CD8-positive, alpha-beta memory T cell (primary cell): Measurements from ENCODE around the gene MARCHF2. TPM values are rescaled to one million over a fixed set of nuclear protein-coding genes. Genes with fewer than 3 reads are reported as not detected.
A peak's percentile ranks its signal among the peaks of the same experiment; 100 is the strongest.

ENCODE experiments used
- CTCF ChIA-PET: fragments of 350-600 bp; sonication (Branson Sonifier 250); formaldehyde crosslinking; loops from one replicate; lab custom pipeline; 2021; ENCODE audit warnings: antibody characterized with exemption; lab: Charles Lee
- POLR2A ChIA-PET: fragments of 350-600 bp; sonication (Branson Sonifier 250); formaldehyde crosslinking; loops from one replicate; lab custom pipeline; 2021; ENCODE audit warnings: antibody characterized with exemption; lab: Charles Lee
- DNase-seq, 5 donors: peaks; one replicate each; pipeline versions ENCODE4 v3.0.0 to v3.0.0-alpha.2; 2020 to 2022; ENCODE audit warnings: mixed read lengths in 1 of 5
- H3K27ac ChIP-seq: one replicate; pipeline ENCODE4 v1.7.0; 2013; ENCODE audit warnings: low read depth, mild to moderate bottlenecking, low read length, moderate library complexity
- H3K27me3 ChIP-seq: 2 replicates; pipeline ENCODE4 v1.7.0; 2013; ENCODE audit warnings: low read length, mild to moderate bottlenecking; ENCODE audit not compliant: insufficient read depth, poor library complexity, severe bottlenecking
- H3K36me3 ChIP-seq: 2 replicates; pipeline ENCODE4 v1.7.0; 2013; ENCODE audit warnings: mild to moderate bottlenecking, low read length, moderate library complexity; ENCODE audit not compliant: insufficient read depth
- H3K4me1 ChIP-seq: 2 replicates; pipeline ENCODE4 v1.7.0; 2013; ENCODE audit warnings: mild to moderate bottlenecking, low read length, moderate library complexity; ENCODE audit not compliant: insufficient read depth
- H3K4me3 ChIP-seq: 2 replicates; pipeline ENCODE4 v1.7.0; 2013; ENCODE audit warnings: mild to moderate bottlenecking, low read length
- H3K9me3 ChIP-seq: 2 replicates; pipeline ENCODE4 v1.7.0; 2013; ENCODE audit warnings: mild to moderate bottlenecking, low read length
- H3K27ac Mint-ChIP-seq, 8 donors: one replicate each; pipeline ENCODE4 v1.8.0; 2020 to 2021; ENCODE audit warnings: mixed read lengths in 8 of 8, mild to moderate bottlenecking in 6 of 8, inconsistent platforms in 3 of 8, moderate library complexity in 3 of 8
- H3K27me3 Mint-ChIP-seq, 2 donors: one replicate each; pipeline ENCODE4 v1.8.0; 2020 to 2021; ENCODE audit warnings: mixed read lengths in 2 of 2, mild to moderate bottlenecking in 1 of 2, moderate library complexity in 1 of 2
- H3K36me3 Mint-ChIP-seq, 3 donors: one replicate each; pipeline ENCODE4 v1.8.0; 2020 to 2021; ENCODE audit warnings: mixed read lengths in 3 of 3, inconsistent platforms in 1 of 3, mild to moderate bottlenecking in 1 of 3
- H3K4me1 Mint-ChIP-seq, 3 donors: one replicate each; pipeline ENCODE4 v1.8.0; 2020 to 2021; ENCODE audit warnings: mixed read lengths in 3 of 3, inconsistent platforms in 1 of 3, mild to moderate bottlenecking in 1 of 3
- H3K4me3 Mint-ChIP-seq, 7 donors: one replicate each; pipeline ENCODE4 v1.8.0; 2020 to 2021; ENCODE audit warnings: mixed read lengths in 7 of 7, mild to moderate bottlenecking in 6 of 7, moderate library complexity in 4 of 7, inconsistent platforms in 2 of 7
- H3K9me3 Mint-ChIP-seq, 5 donors: one replicate each; pipeline ENCODE4 v1.8.0; 2020 to 2022; ENCODE audit warnings: mixed read lengths in 5 of 5, mild to moderate bottlenecking in 3 of 5, moderate library complexity in 2 of 5, inconsistent platforms in 1 of 5
- polyA plus RNA-seq: library from polyadenylated mRNA; unstranded; fragments of 300-500 nt; fragmentation: Illumina TruSeq; gene quantifications from one replicate; pipeline ENCODE4 v1.2.3, GENCODE V29; 2021
- total RNA-seq, 2 experiments: library from RNA; stranded (reverse); gene quantifications; one replicate each; pipeline ENCODE4 v1.2.3, GENCODE V29; 2021

MARCHF2 gene
- total and polyA plus RNA-seq, 3 experiments from 2014 or later = 13.1 to 51.0 (median 14.1) TPM

DNA sequence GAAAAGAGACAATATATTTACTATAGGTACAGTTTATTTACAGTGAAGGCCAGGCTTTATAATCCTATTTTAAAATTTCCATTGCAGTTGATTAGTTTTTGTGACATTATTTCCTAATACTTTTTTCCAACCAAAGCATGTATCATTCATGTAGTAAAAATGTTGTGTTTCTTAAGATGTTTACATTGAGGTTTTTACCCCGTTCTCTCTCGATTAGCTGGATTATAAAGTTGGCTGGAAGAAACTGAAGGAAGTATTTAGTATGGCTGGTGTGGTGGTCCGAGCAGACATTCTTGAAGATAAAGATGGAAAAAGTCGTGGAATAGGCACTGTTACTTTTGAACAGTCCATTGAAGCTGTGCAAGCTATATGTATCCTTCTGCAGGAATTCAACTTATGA lies 52.9 kb downstream of the MARCHF2 start:
- Mint-ChIP-seq H3K27ac (peak overlapping the region in 1 of 8 donors; percentile 58), H3K9me3 (no peaks in the 10 kb centered on the region), H3K4me3 (no peak overlapping the region), H3K36me3 (peaks cover 24 to 96% (median 37%) of the 10 kb centered on the region in 3 donors), H3K27me3 (no peaks in the 10 kb centered on the region), H3K4me1 (peaks cover 25 to 39% (median 33%) of the 10 kb centered on the region in 3 donors)
- peaks cover 11% of the 10 kb centered on the region for H3K4me1 ChIP-seq
- H3K4me3 ChIP-seq = no peak overlapping the region
- POLR2A ChIA-PET = no interaction called here
- H3K27ac ChIP-seq = no peak overlapping the region
- no peaks in the 10 kb centered on the region for H3K27me3 ChIP-seq
- peaks cover 77% of the 10 kb centered on the region for H3K36me3 ChIP-seq
- no peak for DNase-seq
- CTCF ChIA-PET = no interaction called here
- no peaks in the 10 kb centered on the region for H3K9me3 ChIP-seq

DNA sequence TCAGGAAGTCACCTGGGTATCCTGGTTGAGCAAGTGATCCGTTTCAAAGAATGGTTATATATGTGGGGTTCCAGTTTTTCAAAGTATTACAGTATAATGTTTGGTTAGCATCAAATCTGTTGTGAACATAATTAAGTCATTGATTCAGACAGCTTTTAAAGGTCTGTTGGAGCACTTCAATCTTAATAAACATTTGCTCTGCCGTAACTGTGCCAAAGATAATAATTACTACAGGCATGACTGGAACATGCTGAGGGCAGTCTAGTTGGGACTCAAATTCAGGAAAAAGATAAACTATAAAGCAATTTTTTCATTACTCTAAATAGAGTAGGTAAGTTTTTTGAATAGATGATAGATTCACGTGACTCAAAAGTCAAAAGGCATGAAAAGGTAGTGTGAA lies 55.0 kb downstream of the MARCHF2 start:
- ChIA-PET CTCF (no interaction called here), POLR2A (no interaction called here)
- Histone ChIP-seq H3K36me3 (peaks cover 82% of the 10 kb centered on the region), H3K9me3 (no peaks in the 10 kb centered on the region), H3K4me1 (no peaks in the 10 kb centered on the region), H3K27ac (no peak overlapping the region), H3K4me3 (no peak overlapping the region), H3K27me3 (no peaks in the 10 kb centered on the region)
- no peaks in the 10 kb centered on the region for H3K27me3 Mint-ChIP-seq
- H3K4me3 Mint-ChIP-seq = no peak overlapping the region
- no peaks in the 10 kb centered on the region for H3K9me3 Mint-ChIP-seq
- H3K36me3 Mint-ChIP-seq = peaks cover 24 to 94% (median 43%) of the 10 kb centered on the region in 3 donors
- DNase-seq = no peak
- H3K27ac Mint-ChIP-seq = peak overlapping the region in 1 of 8 donors; percentile 29
- peaks cover 10 to 18% (median 18%) of the 10 kb centered on the region in 3 donors for H3K4me1 Mint-ChIP-seq

DNA sequence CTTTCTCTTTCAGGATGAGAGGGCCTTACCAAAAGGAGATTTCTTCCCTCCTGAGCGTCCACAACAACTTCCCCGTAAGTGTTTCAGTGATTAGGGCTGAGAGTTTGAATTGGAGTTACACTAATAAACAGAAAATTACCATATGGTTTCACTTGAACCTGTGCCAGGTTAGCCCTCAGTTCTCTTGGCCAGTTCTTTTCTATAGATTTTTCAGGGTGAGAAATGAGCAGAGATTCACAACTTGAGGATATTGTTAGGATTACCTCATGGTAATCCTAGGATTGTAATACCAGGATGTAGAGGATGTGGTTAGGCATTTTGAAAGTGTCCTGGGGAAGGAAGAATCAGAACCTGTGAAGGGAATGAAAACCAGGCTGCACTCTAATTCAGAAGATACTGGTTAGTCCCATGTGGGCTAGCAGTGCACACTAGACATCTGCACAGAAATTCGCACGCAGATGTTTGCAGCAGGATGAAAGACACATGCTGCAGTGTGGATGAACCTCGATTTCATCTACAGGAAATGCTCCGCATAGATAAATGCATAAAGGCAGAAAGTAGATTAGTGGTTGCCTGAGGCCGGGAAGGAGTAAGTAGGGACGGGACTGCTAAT lies 55.8 kb downstream of the MARCHF2 start:
- Mint-ChIP-seq H3K27me3 (no peaks in the 10 kb centered on the region), H3K9me3 (no peaks in the 10 kb centered on the region), H3K36me3 (peaks cover 24 to 94% (median 46%) of the 10 kb centered on the region in 3 donors), H3K4me3 (no peak overlapping the region), H3K27ac (peak overlapping the region in 5 of 8 donors; percentile 12 to 69 (median 61)), H3K4me1 (peaks cover 10 to 19% (median 19%) of the 10 kb centered on the region in 3 donors)
- no peak for DNase-seq
- CTCF ChIA-PET = no interaction called here
- H3K4me3 ChIP-seq = no peak overlapping the region
- H3K27me3 ChIP-seq = no peaks in the 10 kb centered on the region
- H3K4me1 ChIP-seq = no peaks in the 10 kb centered on the region
- H3K36me3 ChIP-seq = peaks cover 78% of the 10 kb centered on the region
- H3K9me3 ChIP-seq = no peaks in the 10 kb centered on the region
- H3K27ac ChIP-seq = no peak overlapping the region
- POLR2A ChIA-PET = no interaction called here

DNA sequence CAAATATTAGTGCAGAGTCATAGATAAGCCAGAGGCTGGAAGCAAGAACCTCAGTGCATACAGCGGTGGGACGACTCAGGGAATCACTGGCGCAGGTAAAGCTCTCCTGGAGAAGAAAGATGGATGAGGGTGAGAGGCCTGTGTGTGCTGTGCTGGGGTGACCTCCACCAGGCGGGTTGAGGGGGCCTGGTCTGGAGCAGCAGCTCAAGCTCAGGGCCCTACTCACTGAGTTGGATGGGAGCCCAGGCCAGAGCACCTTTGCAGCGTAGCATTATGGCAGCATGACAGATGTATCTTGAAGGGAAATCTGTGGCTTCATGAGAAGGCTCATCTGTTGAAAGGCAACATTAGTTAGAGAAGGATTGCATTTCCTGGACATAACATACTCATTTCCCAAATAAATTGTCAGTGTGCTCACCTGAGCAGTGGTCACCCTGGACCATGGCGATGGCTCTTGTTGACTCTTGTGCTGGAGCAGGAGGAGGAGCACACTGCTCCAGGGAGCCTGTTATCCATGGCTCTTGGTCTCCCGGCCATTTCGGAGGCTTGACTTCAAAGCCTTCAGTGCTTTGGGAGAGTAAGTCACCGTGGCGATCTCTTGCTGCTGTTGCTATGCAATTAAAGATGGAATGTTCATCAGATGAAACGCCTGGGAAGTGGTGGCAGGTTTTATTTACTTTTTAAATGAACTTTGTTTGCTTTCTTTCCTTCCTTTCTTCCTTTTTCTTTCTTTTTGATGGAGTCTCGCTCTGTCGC lies 56.7 kb downstream of the MARCHF2 start:
- H3K9me3 ChIP-seq = no peaks in the 10 kb centered on the region
- H3K36me3 Mint-ChIP-seq = peaks cover 20 to 94% (median 48%) of the 10 kb centered on the region in 3 donors
- peaks cover 75% of the 10 kb centered on the region for H3K36me3 ChIP-seq
- peaks cover 10 to 21% (median 19%) of the 10 kb centered on the region in 3 donors for H3K4me1 Mint-ChIP-seq
- ChIA-PET POLR2A (no interaction called here), CTCF (interaction anchor here (0.7 kb wide), 1 partner anchor 51 kb away, joined by 3 read pairs; no protein-coding TSS in a partner anchor)
- H3K27ac Mint-ChIP-seq = peak overlapping the region in 4 of 8 donors; percentile 26 to 89 (median 65)
- H3K4me3 Mint-ChIP-seq = no peak overlapping the region
- no peak for DNase-seq
- no peaks in the 10 kb centered on the region for H3K4me1 ChIP-seq
- H3K27ac ChIP-seq = no peak overlapping the region
- H3K4me3 ChIP-seq = no peak overlapping the region
- no peaks in the 10 kb centered on the region for H3K27me3 Mint-ChIP-seq
- H3K27me3 ChIP-seq = no peaks in the 10 kb centered on the region
- H3K9me3 Mint-ChIP-seq = no peaks in the 10 kb centered on the region

DNA sequence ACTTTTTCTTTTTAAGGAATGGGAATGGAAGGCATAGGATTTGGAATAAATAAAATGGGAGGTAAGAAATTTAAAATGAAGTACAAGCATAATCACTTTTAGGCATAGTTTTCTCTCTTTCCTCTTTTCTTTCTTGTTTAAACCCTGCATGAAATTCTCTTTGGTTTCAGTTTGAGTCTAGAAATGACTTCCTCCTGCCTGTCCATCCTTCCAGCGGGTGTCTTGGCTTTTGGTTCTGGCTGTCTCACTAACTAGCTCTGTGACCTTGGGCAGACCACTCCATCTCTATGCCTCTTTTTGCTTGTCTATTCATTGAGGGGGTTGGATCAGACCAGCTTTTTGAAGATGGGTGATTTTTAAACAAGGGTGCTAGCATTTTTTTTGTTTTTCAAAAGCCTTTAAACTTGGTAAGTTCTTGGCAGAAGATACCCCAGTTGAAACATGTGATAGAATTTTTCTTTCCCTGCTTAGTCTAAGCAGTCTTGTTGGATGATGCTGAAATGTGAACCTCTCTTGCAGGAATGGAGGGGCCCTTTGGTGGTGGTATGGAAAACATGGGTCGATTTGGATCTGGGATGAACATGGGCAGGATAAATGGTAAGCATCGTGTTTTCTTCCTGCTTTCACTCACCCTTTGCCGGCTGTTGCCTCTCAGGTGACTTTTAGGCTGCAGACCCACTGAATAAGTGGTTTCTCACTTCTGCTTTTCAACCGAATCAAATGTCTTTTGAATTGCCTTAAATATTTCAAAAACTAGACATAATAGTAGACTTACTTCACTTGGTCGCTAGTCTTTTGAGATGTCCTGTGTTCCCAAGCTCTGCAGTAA lies 60.8 kb downstream of the MARCHF2 start:
- no peak overlapping the region for H3K4me3 Mint-ChIP-seq
- peaks cover 0 to 93% (median 30%) of the 10 kb centered on the region in 3 donors for H3K36me3 Mint-ChIP-seq
- H3K27me3 Mint-ChIP-seq = no peaks in the 10 kb centered on the region
- no peaks in the 10 kb centered on the region for H3K9me3 ChIP-seq
- peaks cover 39 to 54% (median 39%) of the 10 kb centered on the region in 3 donors for H3K4me1 Mint-ChIP-seq
- H3K9me3 Mint-ChIP-seq = no peaks in the 10 kb centered on the region
- H3K4me3 ChIP-seq = no peak overlapping the region
- peaks cover 58% of the 10 kb centered on the region for H3K36me3 ChIP-seq
- H3K27me3 ChIP-seq = no peaks in the 10 kb centered on the region
- peaks cover 24% of the 10 kb centered on the region for H3K4me1 ChIP-seq
- POLR2A ChIA-PET = interaction anchor here (0.7 kb wide), 1 partner anchor 39 kb away, joined by 4 read pairs; no protein-coding TSS in a partner anchor
- CTCF ChIA-PET = no interaction called here
- no peak for DNase-seq
- H3K27ac Mint-ChIP-seq = peak overlapping the region in 7 of 8 donors; percentile 15 to 89 (median 50)
- H3K27ac ChIP-seq = no peak overlapping the region

DNA sequence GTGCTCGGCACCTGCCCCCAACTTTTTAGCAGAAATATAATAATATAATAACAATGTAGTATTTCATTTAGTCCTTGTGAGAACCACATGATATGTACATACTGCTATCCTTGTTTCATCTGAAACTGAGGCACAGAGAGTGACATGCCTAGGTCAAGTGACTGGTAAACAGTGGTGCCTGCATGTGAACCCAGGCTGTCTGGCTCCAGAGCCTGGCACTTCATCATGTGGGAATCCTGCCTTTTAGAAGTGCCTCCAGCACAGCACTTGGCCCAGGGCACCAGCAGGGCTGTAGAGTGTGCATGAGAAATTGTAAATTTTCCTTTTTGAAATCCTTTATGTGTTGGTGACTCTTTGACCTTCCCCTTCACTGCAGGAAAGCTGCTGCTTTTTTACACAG lies 61.9 kb downstream of the MARCHF2 start:
- no peaks in the 10 kb centered on the region for H3K9me3 ChIP-seq
- ChIA-PET CTCF (interaction anchor here (0.6 to 1.4 kb wide), 2 partner anchors 12 to 13 kb away, joined by 3 to 6 read pairs; no protein-coding TSS in a partner anchor), POLR2A (interaction anchor here (0.7 to 1.1 kb wide), 2 partner anchors 31 to 96 kb away, joined by 3 to 10 read pairs; no protein-coding TSS in a partner anchor)
- Mint-ChIP-seq H3K4me3 (peak overlapping the region in 1 of 7 donors; percentile 36), H3K4me1 (peaks cover 36 to 60% (median 45%) of the 10 kb centered on the region in 3 donors), H3K36me3 (peaks cover 0 to 87% (median 21%) of the 10 kb centered on the region in 3 donors), H3K9me3 (no peaks in the 10 kb centered on the region), H3K27ac (no peak overlapping the region), H3K27me3 (no peaks in the 10 kb centered on the region)
- H3K27ac ChIP-seq = no peak overlapping the region
- DNase-seq = no peak
- H3K36me3 ChIP-seq = peaks cover 50% of the 10 kb centered on the region
- peaks cover 27% of the 10 kb centered on the region for H3K4me1 ChIP-seq
- no peaks in the 10 kb centered on the region for H3K27me3 ChIP-seq
- no peak overlapping the region for H3K4me3 ChIP-seq

DNA sequence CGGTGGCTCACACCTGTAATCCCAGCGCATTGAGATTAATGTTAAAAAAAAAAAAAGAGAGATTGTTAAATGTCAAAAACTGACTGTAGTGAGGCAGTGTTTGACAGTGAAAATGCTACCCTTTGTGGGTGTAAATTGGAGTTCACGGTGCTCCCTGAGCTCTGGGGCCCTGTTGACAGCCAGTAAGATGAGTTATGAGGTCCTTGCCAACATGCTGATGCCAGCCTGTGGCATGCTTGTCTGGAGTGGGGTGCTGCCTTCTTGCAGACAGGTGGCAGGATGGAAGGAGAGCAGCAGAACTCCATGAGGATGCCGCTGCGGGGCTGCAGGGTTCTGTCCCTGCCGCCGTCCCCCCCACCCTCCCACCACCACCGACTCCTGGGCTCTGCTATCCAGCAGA lies 63.4 kb downstream of the MARCHF2 start:
- peaks cover 37% of the 10 kb centered on the region for H3K36me3 ChIP-seq
- no peaks in the 10 kb centered on the region for H3K27me3 ChIP-seq
- ChIA-PET POLR2A (interaction anchor here (0.6 kb wide), 1 partner anchor 166 kb away, joined by 3 read pairs; no protein-coding TSS in a partner anchor), CTCF (interaction anchor here (1.4 kb wide), 1 partner anchor 11 kb away, joined by 6 read pairs; no protein-coding TSS in a partner anchor)
- H3K27ac Mint-ChIP-seq = peak overlapping the region in 3 of 8 donors; percentile 53 to 83 (median 64)
- H3K9me3 ChIP-seq = no peaks in the 10 kb centered on the region
- peaks cover 46 to 71% (median 58%) of the 10 kb centered on the region in 3 donors for H3K4me1 Mint-ChIP-seq
- peaks cover 0 to 84% (median 22%) of the 10 kb centered on the region in 3 donors for H3K36me3 Mint-ChIP-seq
- no peak for DNase-seq
- no peak overlapping the region for H3K27ac ChIP-seq
- H3K4me1 ChIP-seq = peaks cover 36% of the 10 kb centered on the region
- H3K4me3 ChIP-seq = no peak overlapping the region
- H3K9me3 Mint-ChIP-seq = no peaks in the 10 kb centered on the region
- H3K27me3 Mint-ChIP-seq = no peaks in the 10 kb centered on the region
- no peak overlapping the region for H3K4me3 Mint-ChIP-seq
